ENCODE data around the gene TJAP1. TPM values are rescaled to one million over a fixed set of nuclear protein-coding genes. Genes with fewer than 3 reads are reported as not detected.

Gene TJAP1
- total and polyA plus RNA-seq, 2 of the 8 experiments (the other 6 are each of a cell fraction or from before 2014, with no cell fraction given), result 30.7 to 40.4 TPM

GRCh38 chr6:43472515-43472914, 4.9 kb upstream of the TJAP1 start (continued):
- TF ChIP-seq CHD7 (IDR thresholded peaks at IDR 0.05; ENCODE audit: insufficient replicate concordance, low read length) (no peak), TAF1 (IDR thresholded peaks at IDR 0.05; ENCODE audit: low read depth, low read length) (no peak), SRF (IDR thresholded peaks at IDR 0.05; ENCODE audit: low read depth, low read length) (no peak)

Data from H1 (cell line).